ENCODE data around the gene FBLN5.

Gene FBLN5

GRCh38 chr14:91964724-91965123, 17.2 kb upstream of the FBLN5 start:
- peaks cover 8% of the 10 kb centered on the region for H3K36me3 ChIP-seq
- peaks cover 2% of the 10 kb centered on the region; the same call in 1 of the 2 replicates for H3K27me3 ChIP-seq
- no peak overlapping the region for H3K4me3 ChIP-seq (ENCODE audit: low read depth, low read length)
- no peaks in the 10 kb centered on the region for H3K9me3 ChIP-seq
- DNase-seq, result no peak
- no peaks in the 10 kb centered on the region for H3K4me1 ChIP-seq
- TF ChIP-seq CTCF (IDR thresholded peaks at IDR 0.05; ENCODE audit: low read depth, low read length), result no peak

DNA sequence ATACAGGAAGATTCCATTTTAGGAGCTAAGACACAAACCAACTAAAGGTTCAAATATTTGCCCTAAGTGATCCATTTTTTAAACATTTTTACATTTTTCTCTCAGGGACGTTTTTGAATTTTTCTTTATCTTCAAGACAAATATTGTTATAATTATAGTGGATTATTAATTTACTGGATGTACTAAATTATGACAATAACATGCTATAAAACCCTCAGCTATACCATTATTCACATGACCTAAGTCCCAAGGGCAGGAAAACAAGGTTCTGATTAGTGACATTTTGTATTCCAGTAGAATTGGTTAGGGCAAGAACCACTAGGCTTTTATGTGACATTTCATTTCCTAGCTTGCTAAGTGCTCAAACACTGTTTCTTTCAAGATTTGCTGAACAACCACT, 16.5 kb upstream of the FBLN5 start:
- no peaks in the 10 kb centered on the region for H3K9me3 ChIP-seq
- peaks cover 3% of the 10 kb centered on the region; the same call in 1 of the 2 replicates for H3K27me3 ChIP-seq
- no peaks in the 10 kb centered on the region for H3K4me1 ChIP-seq
- no peak for DNase-seq
- no peak overlapping the region for H3K4me3 ChIP-seq (ENCODE audit: low read depth, low read length)
- peaks cover 3% of the 10 kb centered on the region; the same call in 1 of the 2 replicates for H3K36me3 ChIP-seq
- no peak for TF ChIP-seq CTCF (IDR thresholded peaks at IDR 0.05; ENCODE audit: low read depth, low read length)

GRCh38 chr14:91963465-91963864, 16.0 kb upstream of the FBLN5 start:
- peaks cover 3% of the 10 kb centered on the region; the same call in 1 of the 2 replicates for H3K27me3 ChIP-seq
- no peaks in the 10 kb centered on the region for H3K9me3 ChIP-seq
- no peak overlapping the region for H3K4me3 ChIP-seq (ENCODE audit: low read depth, low read length)
- DNase-seq, result no peak
- H3K36me3 ChIP-seq, result no peaks in the 10 kb centered on the region
- no peaks in the 10 kb centered on the region for H3K4me1 ChIP-seq
- TF ChIP-seq CTCF (IDR thresholded peaks at IDR 0.05; ENCODE audit: low read depth, low read length), result no peak

- H3K4me1 ChIP-seq, result no peaks in the 10 kb centered on the region
- H3K4me3 ChIP-seq (ENCODE audit: low read depth, low read length), result no peak overlapping the region
- no peak for DNase-seq
- peaks cover 6% of the 10 kb centered on the region; the same call in 1 of the 2 replicates for H3K27me3 ChIP-seq
- no peak for TF ChIP-seq CTCF (IDR thresholded peaks at IDR 0.05; ENCODE audit: low read depth, low read length)
- no peaks in the 10 kb centered on the region for H3K9me3 ChIP-seq
- H3K36me3 ChIP-seq, result no peaks in the 10 kb centered on the region
Observed at GRCh38 chr14:91961297-91962220, 14.1 kb upstream of the FBLN5 start.

- TF ChIP-seq CTCF (IDR thresholded peaks at IDR 0.05; ENCODE audit: low read depth, low read length), result no peak
- Histone ChIP-seq H3K36me3 (no peaks in the 10 kb centered on the region), H3K4me3 (ENCODE audit: low read depth, low read length) (no peak overlapping the region), H3K9me3 (no peaks in the 10 kb centered on the region), H3K4me1 (no peaks in the 10 kb centered on the region), H3K27me3 (peaks cover 18% of the 10 kb centered on the region)
- no peak for DNase-seq
Observed at GRCh38 chr14:91957876-91958313, 10.4 kb upstream of the FBLN5 start.

DNA sequence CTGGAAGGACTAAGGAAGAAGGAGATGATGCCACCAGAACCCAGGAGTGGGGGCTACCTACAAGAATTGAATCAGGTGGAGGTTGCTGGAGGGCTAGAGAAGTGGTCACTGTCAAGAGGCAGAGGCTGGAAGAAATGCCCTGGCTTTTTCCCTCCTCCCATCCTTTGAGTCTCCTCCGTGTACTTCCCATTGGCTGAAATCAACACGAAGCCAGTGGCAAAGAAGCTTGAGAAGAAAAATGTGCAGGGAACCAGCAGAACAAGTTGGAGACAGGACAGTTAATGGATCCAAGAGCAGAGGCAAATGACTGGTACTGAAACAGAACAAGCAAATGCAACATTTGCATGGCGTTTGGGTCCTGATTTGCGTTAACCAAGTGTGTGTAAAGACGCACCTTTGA, 9.1 kb upstream of the FBLN5 start:
- no peak for DNase-seq
- H3K36me3 ChIP-seq, result no peaks in the 10 kb centered on the region
- peaks cover 27% of the 10 kb centered on the region for H3K27me3 ChIP-seq
- no peak for TF ChIP-seq CTCF (IDR thresholded peaks at IDR 0.05; ENCODE audit: low read depth, low read length)
- H3K4me1 ChIP-seq, result no peaks in the 10 kb centered on the region
- no peaks in the 10 kb centered on the region for H3K9me3 ChIP-seq
- H3K4me3 ChIP-seq (ENCODE audit: low read depth, low read length), result no peak overlapping the region

All from BE2C (cell line).